Globus pallidus (tissue), 1 donor: ENCODE data around the gene LOXL4.
"Not testable (repeated sequence)": the region's sequence is repeated elsewhere in the genome, so short reads cannot be mapped to it uniquely, and the experiment has no call there.

Experiments used
- DNase-seq: peaks from one replicate; pipeline ENCODE4 v3.0.0-alpha.2; 2015; ENCODE audit warnings: low spot score

Gene LOXL4

DNA sequence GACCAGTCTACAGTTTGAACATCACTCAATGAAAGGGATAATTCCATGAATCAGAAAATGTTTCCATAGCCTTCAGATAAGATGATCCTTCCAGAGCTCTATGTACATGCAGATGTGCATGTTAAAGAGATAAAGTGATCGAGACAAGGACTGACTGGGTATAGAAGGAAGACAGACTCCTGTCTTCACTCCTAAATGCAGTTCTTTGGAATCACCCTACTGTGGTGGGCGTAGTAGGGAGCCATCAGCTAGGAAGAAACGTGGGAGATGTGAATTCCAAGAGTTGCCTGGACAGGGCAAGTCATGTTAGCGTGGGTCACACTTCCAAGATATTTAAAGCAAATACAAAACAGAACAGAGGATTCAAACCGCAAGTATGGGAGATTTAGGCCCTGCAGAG lies 23.9 kb downstream of the LOXL4 start:
- DNase-seq: no peak

DNA sequence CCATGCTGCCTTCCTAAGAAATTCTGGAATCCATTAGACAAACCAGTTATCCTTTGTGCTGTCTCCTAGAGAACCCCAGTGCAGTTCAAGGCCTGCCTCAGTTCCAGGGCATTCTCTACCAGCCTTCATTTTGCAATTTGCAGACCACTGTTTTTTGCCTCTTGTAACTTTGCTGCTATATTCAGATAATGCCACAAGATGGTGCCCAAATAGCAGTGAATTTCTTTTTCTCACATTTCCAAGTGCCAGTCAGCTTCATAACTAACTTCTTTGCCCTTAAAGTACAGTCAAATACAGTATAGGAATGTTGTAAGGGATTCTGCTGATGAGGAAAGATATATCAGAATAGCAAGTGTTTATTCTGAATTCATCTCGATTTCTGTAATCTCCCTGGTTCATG lies 25.2 kb downstream of the LOXL4 start:
- DNase-seq: peak; percentile 20

DNA sequence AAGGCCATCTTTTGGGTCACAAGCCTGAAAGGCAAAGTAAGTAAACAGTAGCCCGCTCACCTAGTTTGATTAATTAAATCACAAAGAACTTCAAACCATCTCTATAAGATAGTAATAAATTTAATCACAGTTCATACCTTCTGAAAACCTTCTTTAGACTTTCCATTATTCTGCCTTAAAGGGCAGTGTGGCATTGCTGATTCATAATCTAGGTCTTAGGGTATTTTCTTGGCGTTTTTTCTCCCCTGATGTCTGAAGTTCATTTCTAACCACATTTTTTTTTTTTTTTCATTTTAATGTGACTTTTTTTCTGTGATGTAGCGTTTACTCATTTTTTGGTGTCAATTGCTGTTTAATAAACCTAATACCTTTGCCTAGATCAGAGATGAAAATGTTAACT lies 27.5 kb downstream of the LOXL4 start:
- DNase-seq: no peak

DNA sequence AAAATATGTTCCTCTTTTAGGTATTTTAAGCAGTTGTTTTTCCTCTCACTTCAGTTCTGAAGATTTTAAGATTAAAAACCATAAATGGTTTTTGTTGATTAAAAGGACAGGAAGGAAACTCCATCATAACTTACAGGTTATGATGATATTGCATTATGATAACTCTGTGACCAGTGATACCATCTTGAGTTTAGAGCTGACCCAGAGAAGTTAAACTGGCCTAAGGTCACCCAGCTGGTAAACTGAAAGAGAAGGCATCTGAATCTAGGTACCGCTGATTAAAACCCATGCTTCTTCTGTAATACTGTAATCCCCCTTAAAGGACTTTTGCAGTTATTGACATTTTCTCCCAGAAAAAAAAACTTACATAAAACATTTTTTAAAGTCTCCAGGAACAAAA lies 29.6 kb downstream of the LOXL4 start:
- DNase-seq: no peak

DNA sequence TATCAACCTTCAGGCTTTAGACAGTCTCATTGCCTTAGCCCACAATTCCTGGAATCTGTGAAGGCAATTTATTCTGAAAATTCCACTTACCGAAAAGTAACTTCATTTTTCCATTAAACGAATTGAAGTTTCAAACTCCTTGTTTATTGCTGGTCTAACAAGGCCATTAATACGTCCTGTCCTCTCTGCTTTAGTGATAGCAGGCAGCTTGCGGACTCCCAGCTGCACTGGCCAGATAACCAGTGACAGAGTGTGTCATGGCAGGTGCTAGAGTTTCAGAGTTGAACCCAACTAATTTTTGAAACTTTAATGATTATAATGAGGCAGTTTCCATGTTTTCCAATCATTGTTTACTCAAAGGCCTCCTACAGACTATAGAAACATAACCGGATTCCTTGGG lies 31.1 kb downstream of the LOXL4 start:
- no peak for DNase-seq

DNA sequence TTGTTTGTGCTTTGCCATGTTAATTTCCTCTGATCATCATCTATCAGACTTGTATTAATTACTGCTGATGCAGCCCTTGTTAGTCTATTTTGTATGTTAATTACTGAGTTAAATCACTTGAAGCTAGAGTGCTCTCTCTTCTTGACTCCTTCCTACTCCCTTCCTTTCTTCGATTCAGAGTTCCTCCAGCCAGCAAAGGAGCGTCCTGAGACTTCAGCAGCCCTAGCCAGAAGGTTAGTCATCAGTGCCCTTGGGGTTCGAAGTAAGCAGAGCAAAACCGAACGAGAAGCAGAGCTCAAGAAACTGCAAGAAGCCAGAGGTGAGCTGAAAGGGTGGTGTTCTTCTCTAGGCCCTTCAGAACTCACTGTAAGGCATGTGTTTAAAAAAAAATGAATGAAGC lies 32.1 kb downstream of the LOXL4 start:
- no peak for DNase-seq

DNA sequence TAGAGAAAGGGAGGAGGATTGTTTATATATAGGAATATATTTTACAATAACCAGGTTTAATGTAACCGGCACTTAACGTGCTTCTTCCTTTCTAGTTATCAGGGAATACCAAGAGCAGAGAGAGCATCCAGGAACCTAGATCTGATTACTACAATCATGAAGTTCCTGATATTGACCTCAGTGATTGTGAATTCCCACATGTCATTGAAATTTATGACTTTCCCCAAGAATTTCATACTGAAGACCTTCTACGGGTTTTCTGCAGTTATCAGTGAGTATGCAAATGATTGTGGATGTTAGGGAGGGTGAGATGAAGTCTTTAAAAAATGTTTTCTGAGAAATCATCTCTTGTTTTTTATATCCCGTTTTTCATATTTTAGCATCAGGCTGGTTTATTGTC lies 36.6 kb downstream of the LOXL4 start:
- DNase-seq: no peak

DNA sequence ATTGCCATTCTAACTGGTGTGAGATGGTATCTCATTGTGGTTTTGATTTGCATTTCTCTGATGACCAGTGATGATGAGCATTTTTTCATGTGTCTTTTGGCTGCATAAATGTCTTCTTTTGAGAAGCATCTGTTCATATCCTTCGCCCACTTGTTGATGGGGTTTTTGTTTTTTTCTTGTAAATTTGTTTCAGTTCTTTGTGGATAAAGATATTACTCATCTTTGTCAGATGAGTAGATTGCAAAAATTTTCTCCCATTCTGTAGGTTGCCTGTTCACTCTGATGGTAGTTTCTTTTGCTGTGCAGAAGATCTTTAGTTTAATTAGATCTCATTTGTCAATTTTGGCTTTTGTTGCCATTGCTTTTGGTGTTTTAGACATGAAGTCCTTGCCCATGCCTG lies 39.7 kb downstream of the LOXL4 start:
- not testable (repeated sequence) for DNase-seq

DNA sequence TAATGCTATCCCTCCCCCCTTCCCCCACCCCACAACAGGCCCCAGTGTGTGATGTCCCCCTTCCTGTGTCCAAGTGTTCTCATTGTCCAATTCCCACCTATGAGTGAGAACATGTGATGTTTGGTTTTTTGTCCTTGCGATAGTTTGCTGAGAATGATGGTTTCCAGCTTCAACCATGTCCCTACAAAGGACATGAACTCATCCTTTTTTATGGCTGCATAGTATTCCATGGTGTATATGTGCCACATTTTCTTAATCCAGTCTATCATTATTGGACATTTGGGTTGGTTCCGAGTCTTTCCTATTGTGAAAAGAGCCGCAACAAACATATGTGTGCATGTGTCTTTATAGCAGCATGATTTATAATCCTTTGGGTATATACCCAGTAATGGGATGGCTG lies 40.3 kb downstream of the LOXL4 start:
- DNase-seq: not testable (repeated sequence)

DNA sequence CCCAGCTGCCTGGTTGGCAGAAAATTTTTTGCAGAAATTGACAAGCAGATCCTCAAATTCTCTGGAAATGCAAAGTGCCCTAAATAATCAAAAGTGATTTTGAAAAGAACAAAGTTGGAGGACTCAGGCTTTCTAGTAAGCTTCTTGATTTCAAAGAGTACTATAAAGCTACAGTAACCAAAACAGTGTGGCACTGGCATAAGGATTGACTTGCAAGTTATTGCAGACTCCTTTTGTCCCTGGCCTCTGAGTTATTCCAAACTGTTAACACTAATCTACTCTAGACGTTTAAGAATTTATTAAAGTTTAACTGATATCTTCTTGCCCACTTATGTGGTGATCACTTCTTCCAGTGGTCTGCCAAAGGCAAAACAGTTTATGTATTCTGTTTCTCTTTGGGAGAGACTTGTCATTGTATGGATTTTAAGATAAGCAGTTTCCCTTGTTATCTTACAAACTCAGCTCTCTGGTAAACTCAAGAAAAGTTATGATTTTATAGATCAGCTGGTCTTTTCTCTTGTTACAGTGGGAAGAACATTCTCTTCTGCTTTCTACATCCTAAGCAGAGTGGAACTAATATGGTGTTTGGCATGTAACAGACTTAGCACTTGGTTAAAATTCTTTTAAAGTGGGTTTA lies 41.4 kb downstream of the LOXL4 start:
- no peak for DNase-seq

DNA sequence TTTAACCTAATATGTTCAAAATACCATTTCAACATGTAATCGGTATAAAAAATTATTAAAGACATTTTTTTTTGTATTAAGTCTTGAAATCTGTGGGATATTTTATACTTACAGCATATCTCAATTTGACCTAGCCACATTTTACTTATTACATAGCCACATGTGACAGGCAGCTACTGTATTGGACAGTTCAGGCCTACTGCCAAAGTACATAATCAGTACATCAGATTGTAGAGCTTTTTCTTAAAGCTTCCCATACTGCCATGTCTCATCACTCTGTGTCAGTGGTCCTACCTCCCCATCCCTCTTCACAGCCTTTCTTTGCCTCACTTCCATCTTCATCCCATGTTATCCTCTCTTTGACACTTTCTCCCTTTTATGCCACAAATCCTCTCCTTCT lies 43.0 kb downstream of the LOXL4 start:
- DNase-seq: no peak

DNA sequence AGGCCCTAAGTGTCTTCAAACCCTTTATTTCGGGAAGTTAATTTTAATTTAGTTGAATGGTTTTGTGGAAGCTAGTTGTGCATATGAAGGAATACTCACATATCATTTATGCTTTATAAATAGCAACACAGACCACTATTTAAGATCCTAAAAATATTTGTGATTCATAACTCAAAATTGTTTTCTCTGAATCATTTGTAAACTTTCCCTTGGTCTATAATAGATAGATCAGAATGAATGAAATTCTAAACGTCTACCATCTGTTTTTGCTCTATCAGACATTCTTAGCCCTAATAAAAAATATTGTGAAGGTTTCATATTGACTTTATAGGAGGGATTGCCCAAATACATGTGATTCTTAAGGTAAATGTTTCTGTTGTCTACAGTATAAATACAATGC lies 43.5 kb downstream of the LOXL4 start:
- no peak for DNase-seq

DNA sequence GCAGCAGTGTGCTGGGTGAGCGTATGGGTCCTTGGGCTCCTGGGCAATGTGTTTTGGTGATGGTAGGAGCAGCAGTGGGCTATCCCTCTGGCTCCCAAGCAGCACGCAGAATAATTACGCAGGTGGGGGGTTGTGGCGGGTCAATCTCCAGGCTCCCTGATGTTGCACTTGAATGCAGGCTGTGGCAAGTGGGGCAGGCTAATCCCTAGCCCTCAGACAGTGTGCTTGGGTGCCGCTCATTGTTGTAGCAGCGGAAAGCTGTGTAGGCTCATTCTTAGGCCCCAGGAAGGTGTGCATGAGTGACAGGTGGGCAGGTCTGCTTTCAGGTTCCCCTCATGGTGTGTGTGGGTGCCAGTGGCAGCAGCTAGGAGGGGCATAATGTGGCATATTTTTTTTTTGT lies 44.1 kb downstream of the LOXL4 start:
- DNase-seq: no peak

DNA sequence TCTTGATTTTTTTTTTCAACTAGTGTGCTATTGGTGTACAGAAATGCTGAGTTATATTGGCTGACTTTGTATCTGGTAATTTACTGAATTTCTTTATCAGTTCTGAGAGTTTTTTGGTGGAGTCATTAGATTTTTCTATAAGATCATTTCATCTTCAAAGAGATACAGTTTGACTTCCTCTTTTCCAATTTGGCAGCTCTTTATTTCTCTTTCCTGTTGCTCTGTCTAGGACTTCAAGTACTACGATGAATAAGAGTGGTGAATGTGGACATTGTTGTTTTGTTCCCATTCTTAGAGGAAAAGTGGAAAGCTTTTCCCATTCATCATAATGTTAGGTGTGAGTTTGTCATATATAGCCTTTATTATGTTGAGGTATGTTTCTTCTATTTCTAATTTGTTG lies 50.2 kb downstream of the LOXL4 start:
- no peak for DNase-seq

DNA sequence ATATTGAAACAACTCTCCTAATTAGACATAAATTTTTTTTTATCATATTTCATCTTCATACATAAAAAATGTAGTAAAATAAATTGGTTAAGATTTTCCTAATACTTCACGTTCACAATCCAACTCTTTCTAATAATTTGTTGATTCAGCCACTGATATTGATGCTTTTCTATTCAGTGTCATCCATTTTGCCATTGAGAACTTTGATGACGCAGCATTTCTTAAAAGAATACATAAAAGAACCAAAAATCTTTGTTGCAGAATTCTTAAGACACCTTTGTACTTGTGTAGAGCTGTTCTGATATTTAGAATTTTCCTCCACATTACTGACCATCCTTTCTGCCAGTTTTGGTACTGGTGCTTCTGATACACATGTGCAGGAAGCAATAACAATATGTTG lies 52.6 kb downstream of the LOXL4 start:
- DNase-seq: no peak

DNA sequence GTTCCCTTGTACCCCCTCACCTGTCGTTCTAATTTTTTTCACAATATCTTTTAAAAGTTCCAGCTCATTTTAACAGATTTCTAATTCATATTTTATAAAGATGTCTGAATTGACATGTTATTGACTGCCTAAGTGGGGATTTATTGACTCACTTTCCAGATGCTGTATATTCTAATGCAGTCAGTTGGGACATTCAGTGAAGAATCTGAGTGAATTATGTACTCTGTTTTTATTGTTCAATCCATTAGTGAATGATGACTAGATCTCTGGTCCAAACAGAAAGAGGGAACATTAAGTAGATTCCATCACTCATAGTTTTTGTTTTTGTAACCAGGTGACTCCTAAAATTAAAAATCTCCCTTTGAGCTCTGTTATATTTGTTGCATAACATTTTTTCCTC lies 54.3 kb downstream of the LOXL4 start:
- DNase-seq: no peak

DNA sequence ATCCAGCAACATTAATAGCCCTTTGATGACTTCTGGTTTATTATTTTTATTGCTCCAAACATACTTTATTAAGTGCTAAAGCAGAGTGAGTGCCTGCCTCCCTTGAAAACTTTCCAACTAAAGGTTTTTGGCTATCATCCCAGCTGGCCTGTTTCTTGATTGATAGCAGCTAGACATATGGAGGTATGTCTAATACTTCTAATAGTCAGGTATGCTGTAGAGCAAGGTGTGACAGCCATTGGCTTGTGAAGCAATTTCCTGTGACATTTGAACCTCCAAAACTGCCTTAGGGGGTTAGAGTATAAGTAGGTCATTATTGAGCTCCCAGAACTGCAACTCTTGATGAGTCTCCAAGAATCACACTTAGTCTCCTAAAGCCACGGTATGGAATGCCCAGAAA lies 55.8 kb downstream of the LOXL4 start:
- no peak for DNase-seq

DNA sequence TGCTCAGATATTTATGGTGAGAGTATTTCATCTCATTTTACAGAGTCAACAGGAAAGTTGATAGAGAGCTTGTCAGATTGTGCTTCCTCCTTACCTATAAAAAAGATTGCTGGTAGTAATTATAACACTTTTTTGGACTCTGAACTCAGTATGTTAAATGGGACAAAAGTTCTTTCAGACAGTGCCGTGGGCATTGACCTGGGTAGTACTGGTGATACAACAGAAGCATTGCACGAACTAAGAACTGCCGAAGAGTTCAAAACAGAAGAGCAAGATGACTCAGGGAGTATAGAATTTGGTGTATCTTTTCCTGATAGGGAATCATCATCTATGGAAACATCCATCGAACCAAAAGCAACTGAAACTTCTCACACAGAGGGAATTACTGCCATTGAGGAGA lies 58.6 kb downstream of the LOXL4 start:
- DNase-seq: no peak

DNA sequence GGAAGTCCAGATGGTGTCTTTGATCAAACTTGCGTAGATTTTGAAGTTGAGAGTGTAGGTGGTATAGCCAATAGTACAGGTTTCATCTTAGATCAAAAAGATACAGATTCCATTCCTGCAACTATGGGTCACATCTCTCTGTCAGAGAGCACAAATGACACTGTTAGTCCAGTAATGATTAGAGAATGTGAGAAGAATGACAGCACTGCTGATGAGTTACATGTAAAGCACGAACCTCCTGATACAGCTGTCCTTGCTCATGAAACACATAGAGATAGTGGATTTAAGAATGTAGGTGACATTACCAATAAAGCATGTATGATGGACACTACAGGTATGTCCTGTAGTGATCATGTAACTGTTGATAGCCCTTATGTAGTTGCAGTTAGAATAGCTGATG lies 59.1 kb downstream of the LOXL4 start:
- no peak for DNase-seq

DNA sequence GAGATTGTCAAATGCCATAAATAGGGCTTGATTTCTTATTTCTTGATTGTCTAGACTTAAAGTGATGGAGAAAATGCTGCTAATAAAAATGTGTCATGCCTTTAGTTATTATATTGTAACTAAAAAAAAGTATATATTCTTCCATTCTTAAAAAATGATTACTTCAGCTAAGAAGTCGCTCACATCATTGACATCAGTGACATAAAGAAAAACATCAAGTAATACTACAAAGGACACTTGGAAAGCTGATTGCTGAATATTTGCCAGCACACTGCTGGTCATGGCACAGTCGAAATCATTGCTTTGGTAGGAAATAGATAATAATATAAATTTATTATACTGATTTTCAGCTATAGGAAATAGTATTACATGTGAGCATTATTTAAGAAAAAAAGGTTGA lies 62.6 kb downstream of the LOXL4 start:
- no peak for DNase-seq

DNA sequence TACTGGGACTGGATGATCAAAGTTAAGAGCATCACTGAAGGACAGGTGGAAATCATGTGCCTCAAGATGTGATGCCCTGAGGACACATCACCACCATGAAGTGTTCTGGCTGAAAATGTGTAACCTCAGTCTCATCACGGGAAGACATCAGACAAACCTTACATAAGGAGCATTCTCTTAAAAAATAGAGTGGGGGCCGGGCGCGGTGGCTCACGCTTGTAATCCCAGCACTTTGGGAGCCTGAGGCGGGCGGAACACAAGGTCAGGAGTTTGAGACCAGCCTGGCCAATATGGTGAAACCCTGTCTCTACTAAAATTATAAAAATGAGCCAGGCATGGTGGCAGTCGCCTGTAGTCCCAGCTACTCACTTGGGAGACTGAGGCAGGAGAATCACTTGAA lies 65.6 kb downstream of the LOXL4 start:
- no peak for DNase-seq

DNA sequence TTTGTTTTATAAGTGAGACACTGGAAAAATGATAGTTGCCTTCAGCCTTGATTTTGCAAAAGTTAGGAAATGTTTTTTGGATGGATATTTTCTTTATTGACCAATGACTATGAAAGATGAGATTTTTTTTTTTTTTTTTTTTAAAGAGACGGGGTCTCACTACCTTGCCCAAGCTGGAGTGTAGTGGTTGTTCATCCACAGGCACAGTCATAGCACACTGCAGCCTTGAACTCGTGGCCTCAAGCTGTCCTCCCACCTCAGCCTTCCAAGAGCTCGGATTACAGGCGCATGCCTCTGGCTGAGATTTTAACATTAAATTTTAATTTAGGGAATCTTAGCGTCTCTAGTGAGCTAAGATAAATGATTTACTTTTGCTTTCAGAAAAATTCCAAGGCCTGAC lies 66.2 kb downstream of the LOXL4 start:
- no peak for DNase-seq
